GM12891 (cell line): ENCODE data around the gene PPP2R3B.

Experiments
- POLR2A ChIP-seq: IDR thresholded peaks from 2 replicates; pipeline ENCODE4 v1.6.1; 2011; ENCODE audit warnings: low read depth, low read length, control low read depth
- POLR2AphosphoS5 ChIP-seq: IDR thresholded peaks from 2 replicates; pipeline ENCODE4 v1.6.1; 2011; ENCODE audit warnings: low read depth, low read length, control low read depth
- POU2F2 ChIP-seq: IDR thresholded peaks from 2 replicates; pipeline ENCODE4 v1.6.1; 2011; ENCODE audit warnings: low read depth, mild to moderate bottlenecking, control low read depth, low read length, moderate library complexity
- SPI1 ChIP-seq: IDR thresholded peaks from 2 replicates; pipeline ENCODE4 v1.6.1; 2011; ENCODE audit warnings: low read depth, low read length, control low read depth
- TAF1 ChIP-seq: IDR thresholded peaks from 2 replicates; pipeline ENCODE4 v1.6.1; 2011; ENCODE audit warnings: low read depth, low read length, control low read depth

DNA sequence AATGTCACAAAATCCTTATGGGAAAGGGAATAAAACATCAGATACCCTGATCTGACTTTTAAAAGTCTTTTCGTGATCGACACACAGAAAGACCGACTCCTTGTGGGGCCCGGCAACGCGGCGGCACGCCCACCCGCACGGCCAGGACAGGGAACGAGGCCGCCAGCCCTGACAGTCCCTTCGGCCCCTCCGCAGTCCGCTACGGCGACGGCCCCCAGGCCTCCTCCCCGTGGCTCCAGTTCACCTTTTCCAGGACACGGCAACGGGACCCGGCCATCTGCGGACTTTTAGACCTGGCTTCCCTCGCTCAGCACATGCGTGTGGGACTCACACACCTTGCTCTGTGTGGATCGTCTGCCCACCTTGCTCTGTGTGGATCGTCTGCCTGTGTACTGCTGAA lies 34.5 kb downstream of the PPP2R3B start:
- TF ChIP-seq TAF1 (no peak), POLR2AphosphoS5 (no peak), POLR2A (no peak), SPI1 (no peak), POU2F2 (no peak)
